Measurements from ENCODE around the gene ATP9B.

DNA sequence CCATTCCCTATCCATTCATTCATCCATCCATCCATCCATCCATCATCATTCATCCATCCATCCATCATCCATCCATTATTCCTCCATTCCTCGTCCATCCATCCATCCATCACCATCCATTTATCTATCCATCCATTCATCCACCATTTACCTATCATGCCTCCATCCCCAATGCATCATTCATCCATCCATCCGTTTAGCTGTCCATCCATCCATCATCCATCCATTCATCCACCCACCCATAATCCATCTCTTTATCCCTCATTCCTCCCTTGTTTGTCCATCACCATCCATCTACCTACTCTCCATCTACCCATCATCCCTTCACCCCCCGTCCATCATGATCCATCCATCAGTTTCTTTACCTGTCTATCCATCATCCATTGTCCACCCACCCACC, 340.1 kb downstream of the ATP9B start:
- TF ChIP-seq, protein P1, sequence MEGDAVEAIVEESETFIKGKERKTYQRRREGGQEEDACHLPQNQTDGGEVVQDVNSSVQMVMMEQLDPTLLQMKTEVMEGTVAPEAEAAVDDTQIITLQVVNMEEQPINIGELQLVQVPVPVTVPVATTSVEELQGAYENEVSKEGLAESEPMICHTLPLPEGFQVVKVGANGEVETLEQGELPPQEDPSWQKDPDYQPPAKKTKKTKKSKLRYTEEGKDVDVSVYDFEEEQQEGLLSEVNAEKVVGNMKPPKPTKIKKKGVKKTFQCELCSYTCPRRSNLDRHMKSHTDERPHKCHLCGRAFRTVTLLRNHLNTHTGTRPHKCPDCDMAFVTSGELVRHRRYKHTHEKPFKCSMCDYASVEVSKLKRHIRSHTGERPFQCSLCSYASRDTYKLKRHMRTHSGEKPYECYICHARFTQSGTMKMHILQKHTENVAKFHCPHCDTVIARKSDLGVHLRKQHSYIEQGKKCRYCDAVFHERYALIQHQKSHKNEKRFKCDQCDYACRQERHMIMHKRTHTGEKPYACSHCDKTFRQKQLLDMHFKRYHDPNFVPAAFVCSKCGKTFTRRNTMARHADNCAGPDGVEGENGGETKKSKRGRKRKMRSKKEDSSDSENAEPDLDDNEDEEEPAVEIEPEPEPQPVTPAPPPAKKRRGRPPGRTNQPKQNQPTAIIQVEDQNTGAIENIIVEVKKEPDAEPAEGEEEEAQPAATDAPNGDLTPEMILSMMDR (IDR thresholded peaks at IDR 0.05 in 2 of 3, conservative IDR thresholded peaks at IDR 0.05 in 1 of 3; ENCODE audit: borderline replicate concordance in 1 of 3, insufficient read depth in 1 of 3, low read depth in 2 of 3, low read length in 2 of 3) = no peak
- TF ChIP-seq EZH2phosphoT487 (IDR thresholded peaks at IDR 0.05; ENCODE audit: borderline replicate concordance) = no peak
- no peak for TF ChIP-seq POLR2AphosphoS5 (IDR thresholded peaks at IDR 0.05; ENCODE audit: low read depth, low read length)
- TF ChIP-seq JUND (IDR thresholded peaks at IDR 0.05) = no peak
- no peak for TF ChIP-seq POLR2A (IDR thresholded peaks at IDR 0.05; ENCODE audit: borderline replicate concordance, extremely low read depth, insufficient read depth, insufficient read length)
- no peak for TF ChIP-seq YY1 (IDR thresholded peaks at IDR 0.05; ENCODE audit: extremely low read depth, insufficient replicate concordance, low read depth, low read length)
- TF ChIP-seq ZNF274 (IDR thresholded peaks at IDR 0.05; ENCODE audit: low read depth, low read length) = no peak
- TF ChIP-seq, protein P2, sequence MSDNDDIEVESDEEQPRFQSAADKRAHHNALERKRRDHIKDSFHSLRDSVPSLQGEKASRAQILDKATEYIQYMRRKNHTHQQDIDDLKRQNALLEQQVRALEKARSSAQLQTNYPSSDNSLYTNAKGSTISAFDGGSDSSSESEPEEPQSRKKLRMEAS (IDR thresholded peaks at IDR 0.05) = no peak
- no peak for TF ChIP-seq RAD21 (IDR thresholded peaks at IDR 0.05; ENCODE audit: low read depth)
- no peak for TF ChIP-seq EZH2 (IDR thresholded peaks at IDR 0.05)
- TF ChIP-seq SP1 (IDR thresholded peaks at IDR 0.05; ENCODE audit: low read depth) = no peak
- no peak for TF ChIP-seq SIN3A (IDR thresholded peaks at IDR 0.05; ENCODE audit: low read depth)
- TF ChIP-seq CEBPB (IDR thresholded peaks at IDR 0.05; ENCODE audit: low read depth) = no peak

All from HCT116 (cell line).